ENCODE data around the gene LAIR1.
"Not testable (repeated sequence)": the region's sequence is repeated elsewhere in the genome, so short reads cannot be mapped to it uniquely, and the experiment has no call there.

Gene LAIR1

GRCh38 chr19:54379187-54379678 lies 14.5 kb upstream of the LAIR1 start:
- H3K4me3 ChIP-seq (ENCODE audit: low read depth, low read length), result no peak overlapping the region
- DNase-seq (ENCODE audit: low read depth), result no peak
- TF ChIP-seq CTCF (IDR thresholded peaks at IDR 0.05; ENCODE audit: control insufficient read depth, extremely low read depth, insufficient read depth), result no peak

- no peak overlapping the region for H3K4me3 ChIP-seq (ENCODE audit: low read depth, low read length)
- TF ChIP-seq CTCF (IDR thresholded peaks at IDR 0.05; ENCODE audit: control insufficient read depth, extremely low read depth, insufficient read depth), result no peak
These were observed 12.0 kb upstream of the LAIR1 start for GRCh38 chr19:54376610-54377285.

GRCh38 chr19:54375181-54375938 lies 10.6 kb upstream of the LAIR1 start:
- not testable (repeated sequence) for H3K4me3 ChIP-seq (ENCODE audit: low read depth, low read length); DNase-seq (ENCODE audit: low read depth)

More at GRCh38 chr19:54376610-54377285, 12.0 kb upstream of the LAIR1 start:
- DNase-seq (ENCODE audit: low read depth), result no peak

GRCh38 chr19:54373781-54374631 lies 9.3 kb upstream of the LAIR1 start:
- H3K4me3 ChIP-seq (ENCODE audit: low read depth, low read length), result no peak overlapping the region
- no peak for TF ChIP-seq CTCF (IDR thresholded peaks at IDR 0.05; ENCODE audit: control insufficient read depth, extremely low read depth, insufficient read depth)
- DNase-seq (ENCODE audit: low read depth), result no peak

GRCh38 chr19:54371453-54371852 lies 6.7 kb upstream of the LAIR1 start:
- not testable (repeated sequence) for DNase-seq (ENCODE audit: low read depth); H3K4me3 ChIP-seq (ENCODE audit: low read depth, low read length)

GRCh38 chr19:54370434-54370796 lies 5.7 kb upstream of the LAIR1 start:
- H3K4me3 ChIP-seq (ENCODE audit: low read depth, low read length); DNase-seq (ENCODE audit: low read depth): not testable (repeated sequence)

GRCh38 chr19:54369688-54370433 lies 5.1 kb upstream of the LAIR1 start:
- DNase-seq (ENCODE audit: low read depth); H3K4me3 ChIP-seq (ENCODE audit: low read depth, low read length): not testable (repeated sequence)

GRCh38 chr19:54369082-54369687 lies 4.5 kb upstream of the LAIR1 start:
- no peak for TF ChIP-seq CTCF (IDR thresholded peaks at IDR 0.05; ENCODE audit: control insufficient read depth, extremely low read depth, insufficient read depth)
- DNase-seq (ENCODE audit: low read depth), result no peak
- H3K4me3 ChIP-seq (ENCODE audit: low read depth, low read length), result no peak overlapping the region
